IMR-90 (cell line): ENCODE measurements around the gene MED23. TPM values are rescaled to one million over a fixed set of nuclear protein-coding genes. Genes with fewer than 3 reads are reported as not detected.

Experiments used
- ATAC-seq: fragments of 200-7000 bp; cut with Tn5 transposase; 2 replicates; pipeline ENCODE4 v1.9.1; 2020; ENCODE audit warnings: low read depth, mild to moderate bottlenecking, moderate library complexity
- BruUV-seq: library from RNA; stranded (reverse); fragments of 400-500 nt; replicated peaks from 2 replicates; lab custom pipeline; 2021; lab: Mats Ljungman, UMichigan
- CTCF ChIA-PET: fragments of 300-600 bp; formaldehyde crosslinking; extraction: SDS; loops from one replicate; lab custom pipeline; 2021; ENCODE audit warnings: antibody characterized with exemption; lab: Yijun Ruan, JAX
- POLR2A ChIA-PET: fragments of 300-600 bp; sonication (Branson Sonifier 250); formaldehyde crosslinking; loops from one replicate; lab custom pipeline; 2022; ENCODE audit warnings: antibody characterized with exemption; ENCODE audit not compliant: unreplicated experiment; lab: Charles Lee
- DNase-seq: peaks from one replicate; pipeline ENCODE4 v3.0.0; 2013
- H2AFZ ChIP-seq: replicated peaks from 2 replicates; pipeline ENCODE3; 2013; ENCODE audit warnings: low read length, mild to moderate bottlenecking; ENCODE audit not compliant: poor library complexity
- H2AK5ac ChIP-seq: 2 replicates; pipeline ENCODE4 v1.6.1; 2013; ENCODE audit warnings: low read depth, low read length, inconsistent platforms
- H2AK9ac ChIP-seq: replicated peaks from 2 replicates; pipeline ENCODE3; 2013; ENCODE audit warnings: mild to moderate bottlenecking, low read depth, low read length, moderate library complexity; ENCODE audit not compliant: poor library complexity
- H2BK120ac ChIP-seq: 2 replicates; pipeline ENCODE4 v1.6.1; 2013; ENCODE audit warnings: low read depth, low read length, inconsistent platforms
- H2BK15ac ChIP-seq: 3 replicates; pipeline ENCODE4 v1.6.1; 2013; ENCODE audit warnings: low read depth, low read length, inconsistent platforms
- H2BK20ac ChIP-seq: 2 replicates; pipeline ENCODE4 v1.6.1; 2013; ENCODE audit warnings: low read depth, mild to moderate bottlenecking, inconsistent platforms, low read length, moderate library complexity
- H2BK5ac ChIP-seq: 2 replicates; pipeline ENCODE4 v1.6.1; 2013; ENCODE audit warnings: mild to moderate bottlenecking, low read depth, low read length, inconsistent platforms; ENCODE audit not compliant: poor library complexity, severe bottlenecking
- H3K14ac ChIP-seq: replicated peaks from 2 replicates; pipeline ENCODE4 v1.6.1; 2013; ENCODE audit warnings: low read depth, low read length, inconsistent platforms
- H3K18ac ChIP-seq: 2 replicates; pipeline ENCODE4 v1.6.1; 2013; ENCODE audit warnings: low read depth, low read length, control low read depth
- H3K23ac ChIP-seq: 2 replicates; pipeline ENCODE4 v1.6.1; 2013; ENCODE audit warnings: low read depth, low read length, inconsistent platforms
- H3K27ac ChIP-seq: 2 replicates; pipeline ENCODE4 v1.5.1; 2013; ENCODE audit warnings: mild to moderate bottlenecking, control low read depth, low read length; ENCODE audit not compliant: insufficient read depth
- H3K27me3 ChIP-seq: 2 replicates; pipeline ENCODE4 v1.6.1; 2013; ENCODE audit warnings: low read length; ENCODE audit not compliant: control insufficient read depth, insufficient read depth
- H3K36me3 ChIP-seq: 2 replicates; pipeline ENCODE4 v1.6.1; 2013; ENCODE audit warnings: low read length, mixed read lengths; ENCODE audit not compliant: control insufficient read depth, insufficient read depth
- H3K4ac ChIP-seq: 2 replicates; pipeline ENCODE4 v1.6.1; 2013; ENCODE audit warnings: low read depth, low read length, inconsistent platforms
- H3K4me1 ChIP-seq: 2 replicates; pipeline ENCODE4 v1.6.1; 2013; ENCODE audit warnings: low read length, mixed read lengths; ENCODE audit not compliant: control insufficient read depth, insufficient read depth
- H3K4me2 ChIP-seq: 2 replicates; pipeline ENCODE4 v1.6.1; 2013; ENCODE audit warnings: low read depth, mild to moderate bottlenecking, control low read depth, low read length, moderate library complexity
- H3K4me3 ChIP-seq: 2 replicates; pipeline ENCODE4 v1.5.1; 2013; ENCODE audit warnings: low read depth, mild to moderate bottlenecking, control low read depth, low read length, moderate library complexity; ENCODE audit not compliant: insufficient read depth
- H3K56ac ChIP-seq: 2 replicates; pipeline ENCODE4 v1.6.1; 2013; ENCODE audit warnings: low read length, inconsistent platforms; ENCODE audit not compliant: insufficient read depth; ENCODE audit errors: extremely low read depth
- H3K79me1 ChIP-seq, 2 experiments: 2 replicates each; pipeline ENCODE4 v1.6.1; 2013; ENCODE audit warnings: low read length in 2 of 2, inconsistent platforms in 1 of 2, low read depth in 1 of 2
- H3K9ac ChIP-seq: 2 replicates; pipeline ENCODE4 v1.6.1; 2013; ENCODE audit warnings: low read depth, low read length, control low read depth
- H3K9me1 ChIP-seq: 2 replicates; pipeline ENCODE4 v1.6.1; 2013; ENCODE audit warnings: low read length, inconsistent platforms; ENCODE audit not compliant: insufficient read depth
- H3K9me3 ChIP-seq: 2 replicates; pipeline ENCODE4 v1.6.1; 2013; ENCODE audit warnings: low read length; ENCODE audit not compliant: control insufficient read depth, insufficient read depth
- H4K20me1 ChIP-seq: 2 replicates; pipeline ENCODE4 v1.6.1; 2013; ENCODE audit warnings: low read length, inconsistent platforms; ENCODE audit not compliant: insufficient read depth
- H4K5ac ChIP-seq: 2 replicates; pipeline ENCODE4 v1.6.1; 2013; ENCODE audit warnings: mild to moderate bottlenecking, low read depth, low read length, control low read depth
- H4K8ac ChIP-seq, 2 experiments: 2 replicates each; pipeline ENCODE4 v1.6.1; 2013; ENCODE audit warnings: low read depth in 2 of 2, low read length in 2 of 2, control low read depth in 1 of 2, inconsistent platforms in 1 of 2
- H4K91ac ChIP-seq: 2 replicates; pipeline ENCODE4 v1.6.1; 2013; ENCODE audit warnings: low read depth, low read length, inconsistent platforms; ENCODE audit not compliant: insufficient read depth
- BHLHE40 ChIP-seq: fragments of 150-350 bp; IDR thresholded peaks from 2 replicates; pipeline ENCODE4 v1.6.1; 2016; ENCODE audit warnings: mild to moderate bottlenecking, low read depth, low read length
- CEBPB ChIP-seq: IDR thresholded peaks from 2 replicates; pipeline ENCODE4 v1.6.1; 2012; ENCODE audit warnings: low read depth, low read length, improper control_type of control experiment
- CTCF ChIP-seq: conservative IDR thresholded peaks from 2 replicates; pipeline ENCODE4 v1.5.1; 2012; ENCODE audit warnings: mild to moderate bottlenecking, low read depth, low read length, improper control_type of control experiment
- MXI1 ChIP-seq: IDR thresholded peaks from 2 replicates; pipeline ENCODE4 v1.6.1; 2012; ENCODE audit warnings: low read depth, mild to moderate bottlenecking, low read length, moderate library complexity, borderline replicate concordance
- NFE2L2 ChIP-seq: fragments of 150-350 bp; IDR thresholded peaks from 2 replicates; pipeline ENCODE4 v1.6.1; 2016; ENCODE audit warnings: low read depth, mild to moderate bottlenecking, low read length
- POLR2A ChIP-seq: IDR thresholded peaks from 2 replicates; pipeline ENCODE4 v1.6.1; 2012; ENCODE audit warnings: mild to moderate bottlenecking, low read depth, low read length
- RAD21 ChIP-seq: IDR thresholded peaks from 2 replicates; pipeline ENCODE4 v1.6.1; 2012; ENCODE audit warnings: low read length, improper control_type of control experiment
- WGBS, 2 experiments: methylation state at CpG; one replicate each; pipeline versions ENCODE4 v1.1.5 to v1.1.7; 2013; ENCODE audit warnings: missing lambda C conversion rate in 2 of 2; ENCODE audit not compliant: insufficient read length in 1 of 2; ENCODE audit errors: extremely low coverage in 2 of 2; 5-methylcytosine and 5-hydroxymethylcytosine counted together
- dilution Hi-C: fragments of 300-500 bp; cut with HindIII; formaldehyde crosslinking; loops from one replicate; pipeline ENCODE4 v1.14.3; 2018; ENCODE audit warnings: low sequenced_read_pairs; ENCODE audit not compliant: unreplicated experiment
- in situ Hi-C: fragments of 300-500 bp; cut with MboI; formaldehyde crosslinking; loops from 3 replicates; pipeline ENCODE4 v1.14.3; 2019; ENCODE audit warnings: low sequenced_read_pairs, inconsistent platforms, mixed read lengths
- intact Hi-C: fragments of 100-400 bp; cut with micrococcal nuclease; formaldehyde crosslinking; loops from 2 replicates; pipeline ENCODE4 v1.10.0; 2022
- polyA plus RNA-seq, 3 experiments: library from polyadenylated mRNA; depleted of rRNA; stranded (reverse); fragments of >200 nt; gene quantifications; 2 replicates each; pipeline ENCODE4 v1.2.3, GENCODE V29; 2012; ENCODE audit warnings: low replicate concordance in 1 of 3
- total RNA-seq: library from RNA; depleted of rRNA; stranded (reverse); fragments of >200 nt; gene quantifications from 2 replicates; pipeline ENCODE4 v1.2.3, GENCODE V29; 2012
- TF ChIP-seq, protein P1 (sequence below): fragments of 150-350 bp; IDR thresholded peaks from 2 replicates; pipeline ENCODE4 v1.6.1; 2017; ENCODE audit warnings: mild to moderate bottlenecking, antibody characterized with exemption, low read length, low read depth
- TF ChIP-seq, protein P2 (sequence below): fragments of 150-350 bp; IDR thresholded peaks from 2 replicates; pipeline ENCODE4 v1.6.1; 2016; ENCODE audit warnings: low read depth, mild to moderate bottlenecking, low read length, moderate library complexity, borderline replicate concordance

The MED23 gene
- total and polyA plus RNA-seq, 2 of the 4 experiments (the other 2 are of a cell fraction): 16.0 to 40.7 TPM

- ATAC-seq (no peak), DNase-seq (no peak)
- Histone ChIP-seq H3K79me1 (peaks cover 4 to 5% of the 10 kb centered on the region in 2 experiments; a peak in 2 of 4 replicates), H3K14ac (no peak overlapping the region), H3K9me3 (no peaks in the 10 kb centered on the region), H3K36me3 (peaks cover 28% of the 10 kb centered on the region), H2BK20ac (no peak overlapping the region), H3K27me3 (no peaks in the 10 kb centered on the region), H2AFZ (no peak overlapping the region), H3K27ac (no peak overlapping the region), H4K8ac (no peak overlapping the region), H2BK5ac (no peak overlapping the region), H2BK15ac (no peak overlapping the region), H2AK5ac (no peak overlapping the region), H4K5ac (no peak overlapping the region), H4K91ac (no peak overlapping the region), H3K56ac (no peak overlapping the region), H3K4me1 (peaks cover 2% of the 10 kb centered on the region; the same call in 1 of the 2 replicates), H4K20me1 (no peaks in the 10 kb centered on the region), H3K18ac (no peak overlapping the region), H3K23ac (no peak overlapping the region), H3K4ac (no peak overlapping the region), H2AK9ac (no peak overlapping the region), H3K9me1 (no peaks in the 10 kb centered on the region), H3K4me3 (no peak overlapping the region), H2BK120ac (no peak overlapping the region), H3K9ac (no peak overlapping the region), H3K4me2 (no peak overlapping the region)
- in situ Hi-C loops (no loop called here), dilution Hi-C loops (no loop called here), intact Hi-C loops (no loop called here)
- ChIA-PET CTCF (no interaction called here), POLR2A (interaction anchor here (0.6 kb wide), 1 partner anchor 345 kb away, joined by 8 read pairs; no protein-coding TSS in a partner anchor)
- no TSS peak for BruUV-seq
- no peak for TF ChIP-seq MXI1
- TF ChIP-seq, protein P1, sequence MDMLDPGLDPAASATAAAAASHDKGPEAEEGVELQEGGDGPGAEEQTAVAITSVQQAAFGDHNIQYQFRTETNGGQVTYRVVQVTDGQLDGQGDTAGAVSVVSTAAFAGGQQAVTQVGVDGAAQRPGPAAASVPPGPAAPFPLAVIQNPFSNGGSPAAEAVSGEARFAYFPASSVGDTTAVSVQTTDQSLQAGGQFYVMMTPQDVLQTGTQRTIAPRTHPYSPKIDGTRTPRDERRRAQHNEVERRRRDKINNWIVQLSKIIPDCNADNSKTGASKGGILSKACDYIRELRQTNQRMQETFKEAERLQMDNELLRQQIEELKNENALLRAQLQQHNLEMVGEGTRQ: no peak
- TF ChIP-seq, protein P2, sequence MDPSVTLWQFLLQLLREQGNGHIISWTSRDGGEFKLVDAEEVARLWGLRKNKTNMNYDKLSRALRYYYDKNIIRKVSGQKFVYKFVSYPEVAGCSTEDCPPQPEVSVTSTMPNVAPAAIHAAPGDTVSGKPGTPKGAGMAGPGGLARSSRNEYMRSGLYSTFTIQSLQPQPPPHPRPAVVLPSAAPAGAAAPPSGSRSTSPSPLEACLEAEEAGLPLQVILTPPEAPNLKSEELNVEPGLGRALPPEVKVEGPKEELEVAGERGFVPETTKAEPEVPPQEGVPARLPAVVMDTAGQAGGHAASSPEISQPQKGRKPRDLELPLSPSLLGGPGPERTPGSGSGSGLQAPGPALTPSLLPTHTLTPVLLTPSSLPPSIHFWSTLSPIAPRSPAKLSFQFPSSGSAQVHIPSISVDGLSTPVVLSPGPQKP: no peak
- no peak for TF ChIP-seq CTCF
- TF ChIP-seq BHLHE40: no peak
- TF ChIP-seq CEBPB: no peak
- no peak for TF ChIP-seq RAD21
- TF ChIP-seq POLR2A: no peak
- TF ChIP-seq NFE2L2: no peak
- 100% methylated on average over 1 of the region's 4 CpGs; no CpG with 5 or more reads in 1 of the 2 experiments for WGBS, 2 experiments
Measured at GRCh38 chr6:131600716-131601115, 27.3 kb downstream of the MED23 start.
